Activated effector memory CD4-positive, alpha-beta T cell treated with Interleukin-2 at 50 U/mL for 16 hours (primary cell): ENCODE data around the gene HDGFL3.

Source experiments
- DNase-seq: peaks from one replicate; pipeline ENCODE4 v3.0.0-alpha.2; 2020

The HDGFL3 gene

GRCh38 chr15:83119968-83120581 lies 87.5 kb downstream of the HDGFL3 start:
- DNase-seq = no peak

- DNase-seq = no peak
Measured at GRCh38 chr15:83118968-83119367, 88.7 kb downstream of the HDGFL3 start.

GRCh38 chr15:83118291-83118827 lies 89.3 kb downstream of the HDGFL3 start:
- DNase-seq = no peak

GRCh38 chr15:83115831-83116565 lies 91.6 kb downstream of the HDGFL3 start:
- DNase-seq = no peak

GRCh38 chr15:83115410-83115809 lies 92.2 kb downstream of the HDGFL3 start:
- no peak for DNase-seq

DNA sequence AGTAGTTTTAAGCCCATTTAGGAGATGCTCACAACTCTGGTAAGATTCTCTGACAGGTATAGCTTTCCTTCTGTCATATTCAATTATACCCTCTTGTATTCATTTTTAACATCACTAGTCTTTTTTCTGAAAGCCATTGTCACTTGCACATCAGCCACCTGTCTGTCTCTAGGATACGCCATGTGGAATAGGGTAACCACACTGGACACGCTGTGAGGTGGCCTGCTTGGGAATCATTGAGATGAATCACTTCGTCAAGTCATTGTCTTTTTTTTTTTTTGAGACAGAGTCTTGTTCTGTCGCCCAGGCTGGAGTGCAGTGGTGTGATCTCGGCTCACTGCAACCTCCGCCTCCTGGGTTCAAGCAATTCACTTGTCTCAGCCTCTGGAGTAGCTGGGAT lies 92.8 kb downstream of the HDGFL3 start:
- DNase-seq = no peak

DNA sequence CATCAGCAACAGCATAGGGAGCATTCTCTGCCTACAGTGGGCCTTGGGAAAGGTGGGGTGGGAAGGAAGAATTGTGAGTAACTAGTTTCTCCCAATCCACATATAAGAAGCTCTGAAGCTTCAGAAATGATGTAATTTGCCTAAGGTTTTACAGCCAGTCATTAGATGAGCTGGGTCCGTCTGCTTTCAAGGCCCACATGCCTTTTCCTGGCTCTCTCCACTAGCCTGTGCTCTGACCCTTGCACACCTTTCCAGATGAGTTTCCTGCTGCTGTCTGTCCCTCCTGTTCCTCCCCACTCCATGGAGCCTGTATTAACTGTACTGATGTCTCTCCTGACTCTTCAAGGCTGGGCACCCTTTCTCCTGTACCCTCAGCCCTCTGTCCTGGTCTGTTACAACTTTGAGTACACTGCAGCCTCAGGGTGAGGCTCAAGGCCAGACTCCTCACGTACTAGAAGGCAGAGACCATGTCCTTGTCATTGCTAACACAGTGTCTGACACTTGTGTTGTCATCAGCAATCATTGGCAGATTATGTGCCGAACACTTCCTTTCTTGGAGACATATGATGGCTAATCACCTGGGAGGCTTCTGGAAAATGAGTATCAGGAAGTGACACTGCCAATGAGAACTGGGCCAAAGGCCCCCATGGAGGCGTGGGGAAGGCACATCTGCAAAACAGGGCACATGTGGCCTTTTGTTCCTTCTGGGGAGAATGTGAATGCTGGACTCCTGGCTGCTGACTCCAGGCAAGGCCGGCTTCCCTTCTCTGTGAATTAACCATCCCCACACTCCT lies 93.5 kb downstream of the HDGFL3 start:
- no peak for DNase-seq

DNA sequence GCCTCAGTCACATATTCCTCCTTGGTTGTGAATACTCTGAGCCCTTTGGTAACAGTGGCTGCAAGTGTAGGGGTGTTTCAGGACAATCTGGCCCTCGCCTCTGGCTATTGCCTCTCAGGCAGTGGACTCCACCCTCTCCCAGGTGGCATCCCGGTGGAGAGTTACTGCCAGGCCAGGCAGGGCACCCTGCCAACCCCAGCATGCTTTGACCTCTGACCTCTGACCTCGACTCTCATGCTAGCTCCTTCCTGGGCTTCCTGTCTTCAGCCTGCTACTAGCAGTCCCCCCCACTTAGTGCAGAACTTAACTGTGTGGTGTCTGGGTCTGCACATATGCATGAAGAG lies 94.7 kb downstream of the HDGFL3 start:
- no peak for DNase-seq

DNA sequence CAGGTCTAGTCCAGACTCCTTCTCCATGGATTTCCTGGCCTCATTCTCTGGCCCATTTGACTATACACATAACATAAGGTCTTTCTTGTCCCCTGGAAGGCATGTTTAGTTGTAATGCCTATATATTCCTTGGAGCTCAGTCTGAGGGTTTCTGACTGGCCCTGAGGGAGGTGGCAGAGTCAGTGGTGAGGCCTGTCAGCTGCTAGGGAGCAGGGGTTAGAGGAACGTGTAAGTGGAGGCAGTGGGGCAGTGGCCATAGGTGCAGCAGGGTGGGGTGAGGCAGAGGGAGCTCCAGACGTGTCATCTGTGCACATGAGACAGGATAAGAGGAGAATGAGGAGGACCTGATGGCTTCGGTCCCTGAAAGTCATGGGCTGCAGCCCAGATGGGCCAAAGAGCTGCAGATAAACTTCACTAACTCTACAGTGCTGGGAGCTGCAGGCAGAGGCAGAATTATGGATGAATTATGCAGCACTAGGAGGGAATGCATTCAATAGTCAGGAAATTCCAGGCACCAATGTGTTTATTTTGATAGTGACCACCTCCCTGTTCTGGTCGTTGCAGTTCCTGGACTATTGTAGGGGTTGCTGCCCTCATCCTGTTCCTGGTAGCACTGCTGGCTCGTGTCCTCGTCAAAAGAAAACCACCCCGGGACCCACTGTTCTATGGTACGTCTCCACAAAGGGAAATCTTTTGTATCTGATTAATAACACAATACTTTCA lies 95.2 kb downstream of the HDGFL3 start:
- no peak for DNase-seq

- no peak for DNase-seq
Measured at GRCh38 chr15:83111149-83111548, 96.5 kb downstream of the HDGFL3 start.

DNA sequence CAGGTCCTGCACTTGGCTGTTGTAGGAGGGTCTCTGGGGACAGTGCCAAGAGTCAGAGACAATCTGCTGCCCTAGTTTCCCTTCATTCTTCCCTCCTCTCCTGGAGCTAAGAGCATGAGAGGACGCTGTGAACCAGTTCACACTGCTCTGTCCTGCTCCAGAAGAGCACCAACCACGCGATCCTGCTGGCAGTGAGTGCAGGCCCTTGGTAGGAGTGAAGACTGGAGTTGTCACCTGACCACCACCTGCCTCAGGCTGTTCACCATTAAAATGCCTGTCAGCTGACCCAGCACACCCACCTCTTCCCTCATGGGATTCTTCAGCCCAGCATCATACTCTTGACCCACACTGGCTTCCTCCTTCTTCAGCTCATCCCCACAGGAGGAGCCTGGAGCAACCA lies 97.2 kb downstream of the HDGFL3 start:
- no peak for DNase-seq

DNA sequence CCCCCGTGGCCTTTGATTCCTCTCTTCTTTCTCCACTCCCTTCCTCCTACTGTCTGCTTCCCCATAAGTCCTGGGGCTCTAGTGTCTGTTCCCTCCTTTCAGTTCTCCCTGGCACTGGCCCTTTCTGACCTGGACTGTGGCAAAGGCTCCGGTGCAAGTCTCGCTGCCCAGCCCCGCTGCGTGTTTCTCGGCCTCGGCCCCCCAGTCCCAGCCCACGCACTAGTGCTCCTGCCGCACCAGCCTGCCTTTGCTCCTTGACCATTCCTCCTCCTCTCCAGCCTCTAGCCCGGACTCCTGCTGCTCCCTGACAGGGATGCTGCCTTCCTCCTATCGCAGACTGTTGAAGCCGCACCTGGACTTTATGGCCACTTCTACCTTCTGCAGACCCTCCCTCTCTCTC lies 98.1 kb downstream of the HDGFL3 start:
- DNase-seq = no peak

GRCh38 chr15:83108266-83109219 lies 99.1 kb downstream of the HDGFL3 start:
- no peak for DNase-seq

- DNase-seq = no peak
Measured at GRCh38 chr15:83107841-83108181, 99.8 kb downstream of the HDGFL3 start.

GRCh38 chr15:83106994-83107840 lies 100.4 kb downstream of the HDGFL3 start, which contains the start of gene TM6SF1:
TM6SF1 (plus strand) TSS chr15:83107645; CDS start chr15:83107681, 36 bp downstream.
- DNase-seq = no peak

GRCh38 chr15:83105440-83105839 lies 102.2 kb downstream of the HDGFL3 start:
- DNase-seq = no peak

DNA sequence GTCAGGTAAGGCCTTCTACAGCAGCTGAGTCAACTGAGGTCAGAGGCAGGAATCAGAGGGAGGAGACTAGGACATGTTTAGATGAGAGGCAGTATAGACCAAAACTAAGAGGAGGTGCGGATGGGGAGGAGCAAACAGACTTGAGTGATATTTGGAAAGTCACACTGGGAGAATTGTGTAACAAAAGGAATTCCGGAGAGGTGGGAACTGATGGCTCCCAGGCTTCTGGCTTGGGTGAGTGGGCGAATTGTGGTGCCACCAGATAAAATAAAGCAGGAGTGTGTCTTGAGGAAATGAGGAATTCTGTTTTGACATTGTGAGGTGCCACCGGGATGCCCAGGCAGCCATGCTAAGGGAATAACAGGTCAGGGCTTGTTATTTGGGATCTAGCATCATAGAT lies 103.5 kb downstream of the HDGFL3 start:
- DNase-seq = no peak

- DNase-seq = no peak
Measured at GRCh38 chr15:83102346-83102745, 105.3 kb downstream of the HDGFL3 start.

DNA sequence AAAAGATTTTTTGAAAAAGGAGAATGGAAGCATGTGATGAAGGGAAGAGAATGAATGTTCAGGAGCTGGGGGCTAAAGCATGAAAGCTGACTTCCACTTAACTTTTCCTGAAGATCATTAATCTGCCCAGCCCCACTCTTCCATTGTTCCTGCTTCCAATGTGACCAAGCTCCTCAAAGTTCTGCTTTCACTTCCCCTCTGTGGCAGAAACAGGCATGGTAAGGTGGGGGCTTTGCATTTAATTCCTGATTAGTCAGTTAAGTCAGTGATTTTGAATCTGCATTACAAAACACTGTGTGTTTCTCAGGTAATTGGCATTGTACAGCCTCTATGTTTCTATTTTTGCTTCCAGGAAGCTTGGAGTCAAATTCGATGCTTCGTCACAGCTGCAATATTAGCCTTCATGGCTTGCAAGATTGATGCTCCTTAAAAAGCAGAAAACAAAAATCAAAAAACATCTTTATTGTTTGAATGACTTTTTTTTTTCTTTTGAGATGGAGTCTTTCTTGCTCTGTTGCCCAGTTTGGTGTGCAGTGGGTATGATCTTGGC lies 107.5 kb downstream of the HDGFL3 start:
- no peak for DNase-seq

DNA sequence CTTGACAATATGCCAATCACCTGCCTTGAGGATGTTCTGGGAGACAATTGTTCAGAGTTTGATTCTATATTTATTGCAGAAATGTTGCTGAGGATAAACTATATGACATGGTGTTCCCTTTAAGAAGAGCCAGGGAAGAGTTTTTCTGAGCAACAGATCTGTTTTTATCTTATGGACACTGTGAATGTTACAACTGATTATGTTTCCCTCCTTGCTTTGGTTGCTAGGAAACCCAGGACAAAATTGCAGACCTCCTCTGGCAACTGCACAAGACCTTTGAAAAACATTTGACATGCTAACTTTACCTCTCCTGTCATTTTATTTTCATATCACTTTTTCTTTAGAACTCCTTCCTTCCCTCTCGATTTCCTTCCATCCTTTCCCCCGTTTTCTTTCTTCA lies 108.3 kb downstream of the HDGFL3 start:
- DNase-seq = no peak

- DNase-seq = no peak
Measured at GRCh38 chr15:83098079-83098478, 109.5 kb downstream of the HDGFL3 start.
